MG63 (cell line): ENCODE data around the gene CADPS. TPM values are rescaled to one million over a fixed set of nuclear protein-coding genes. Genes with fewer than 3 reads are reported as not detected.

Experiments used
- DNase-seq: peaks from one replicate; pipeline ENCODE4 v3.0.0-alpha.2; 2020
- H3K27me3 ChIP-seq: fragments of 250-450 bp; sonication (Bioruptor Pico); 2 replicates; pipeline ENCODE4 v1.5.1; 2020; ENCODE audit warnings: mild to moderate bottlenecking, moderate library complexity
- H3K36me3 ChIP-seq: fragments of 250-450 bp; sonication (Bioruptor Pico); 2 replicates; pipeline ENCODE4 v1.5.1; 2020; ENCODE audit warnings: mild to moderate bottlenecking, moderate library complexity
- H3K4me3 ChIP-seq: fragments of 250-450 bp; sonication (Bioruptor Pico); 2 replicates; pipeline ENCODE4 v1.5.1; 2020; ENCODE audit warnings: mild to moderate bottlenecking, moderate library complexity
- H3K9me3 ChIP-seq: fragments of 250-450 bp; sonication (Bioruptor Pico); 2 replicates; pipeline ENCODE4 v1.5.1; 2020; ENCODE audit warnings: mild to moderate bottlenecking, moderate library complexity
- total RNA-seq: library from RNA; depleted of rRNA; stranded (reverse); fragments of >200 nt; shearing (Covaris generic); gene quantifications from 2 replicates; pipeline ENCODE4 v1.2.3, GENCODE V29; 2014; ENCODE audit warnings: low replicate concordance

CADPS gene
- total RNA-seq, 1 experiment from 2014 or later = 0.07 TPM

- Histone ChIP-seq H3K27me3 (no peaks in the 10 kb centered on the region), H3K9me3 (no peaks in the 10 kb centered on the region)
Observed at GRCh38 chr3:62699728-62700127, 175.5 kb downstream of the CADPS start.

GRCh38 chr3:62696011-62696410, 179.2 kb downstream of the CADPS start:
- Histone ChIP-seq H3K9me3 (no peaks in the 10 kb centered on the region), H3K4me3 (no peak overlapping the region), H3K27me3 (no peaks in the 10 kb centered on the region), H3K36me3 (no peaks in the 10 kb centered on the region)
- DNase-seq = no peak

More at GRCh38 chr3:62699728-62700127, 175.5 kb downstream of the CADPS start:
- no peak for DNase-seq
- Histone ChIP-seq H3K36me3 (no peaks in the 10 kb centered on the region), H3K4me3 (no peak overlapping the region)

GRCh38 chr3:62688812-62689211, 186.4 kb downstream of the CADPS start:
- Histone ChIP-seq H3K27me3 (no peaks in the 10 kb centered on the region), H3K36me3 (no peaks in the 10 kb centered on the region)

GRCh38 chr3:62688050-62688449, 187.2 kb downstream of the CADPS start:
- H3K27me3 ChIP-seq = no peaks in the 10 kb centered on the region
- H3K36me3 ChIP-seq = no peaks in the 10 kb centered on the region
- H3K4me3 ChIP-seq = no peak overlapping the region
- H3K9me3 ChIP-seq = no peaks in the 10 kb centered on the region
- DNase-seq = no peak

More at GRCh38 chr3:62688812-62689211, 186.4 kb downstream of the CADPS start:
- no peak for DNase-seq
- Histone ChIP-seq H3K9me3 (no peaks in the 10 kb centered on the region), H3K4me3 (no peak overlapping the region)

- H3K27me3 ChIP-seq = no peaks in the 10 kb centered on the region
- no peak overlapping the region for H3K4me3 ChIP-seq
- no peaks in the 10 kb centered on the region for H3K9me3 ChIP-seq
- DNase-seq = no peak
- H3K36me3 ChIP-seq = no peaks in the 10 kb centered on the region
Observed at GRCh38 chr3:62686503-62687294, 188.5 kb downstream of the CADPS start.

- Histone ChIP-seq H3K4me3 (no peak overlapping the region), H3K27me3 (no peaks in the 10 kb centered on the region), H3K9me3 (no peaks in the 10 kb centered on the region), H3K36me3 (no peaks in the 10 kb centered on the region)
- DNase-seq = no peak
Observed at GRCh38 chr3:62682826-62683225, 192.4 kb downstream of the CADPS start.

- DNase-seq = no peak
- no peaks in the 10 kb centered on the region for H3K36me3 ChIP-seq
- no peaks in the 10 kb centered on the region for H3K27me3 ChIP-seq
- H3K9me3 ChIP-seq = no peaks in the 10 kb centered on the region
- no peak overlapping the region for H3K4me3 ChIP-seq
Observed at GRCh38 chr3:62679988-62680387, 195.2 kb downstream of the CADPS start.

- H3K4me3 ChIP-seq = no peak overlapping the region
- DNase-seq = no peak
- H3K27me3 ChIP-seq = no peaks in the 10 kb centered on the region
- no peaks in the 10 kb centered on the region for H3K36me3 ChIP-seq
- H3K9me3 ChIP-seq = no peaks in the 10 kb centered on the region
Observed at GRCh38 chr3:62678841-62679240, 196.4 kb downstream of the CADPS start.

- Histone ChIP-seq H3K36me3 (no peaks in the 10 kb centered on the region), H3K4me3 (no peak overlapping the region), H3K27me3 (no peaks in the 10 kb centered on the region), H3K9me3 (no peaks in the 10 kb centered on the region)
- DNase-seq = no peak
Observed at GRCh38 chr3:62677926-62678325, 197.3 kb downstream of the CADPS start.

- Histone ChIP-seq H3K36me3 (no peaks in the 10 kb centered on the region), H3K9me3 (no peaks in the 10 kb centered on the region), H3K27me3 (no peaks in the 10 kb centered on the region), H3K4me3 (no peak overlapping the region)
- no peak for DNase-seq
Observed at GRCh38 chr3:62676689-62677271, 198.4 kb downstream of the CADPS start.

- H3K36me3 ChIP-seq = no peaks in the 10 kb centered on the region
- no peaks in the 10 kb centered on the region for H3K27me3 ChIP-seq
- DNase-seq = no peak
- H3K4me3 ChIP-seq = no peak overlapping the region
- H3K9me3 ChIP-seq = no peaks in the 10 kb centered on the region
Observed at GRCh38 chr3:62675492-62675891, 199.7 kb downstream of the CADPS start.

- Histone ChIP-seq H3K36me3 (no peaks in the 10 kb centered on the region), H3K4me3 (no peak overlapping the region), H3K27me3 (no peaks in the 10 kb centered on the region), H3K9me3 (no peaks in the 10 kb centered on the region)
- no peak for DNase-seq
Observed at GRCh38 chr3:62672988-62673313, 202.3 kb downstream of the CADPS start.

GRCh38 chr3:62672270-62672987, 202.8 kb downstream of the CADPS start:
- Histone ChIP-seq H3K27me3 (no peaks in the 10 kb centered on the region), H3K9me3 (no peaks in the 10 kb centered on the region), H3K4me3 (no peak overlapping the region), H3K36me3 (no peaks in the 10 kb centered on the region)
- no peak for DNase-seq

- no peak for DNase-seq
- H3K27me3 ChIP-seq = no peaks in the 10 kb centered on the region
- H3K4me3 ChIP-seq = no peak overlapping the region
- H3K9me3 ChIP-seq = no peaks in the 10 kb centered on the region
- H3K36me3 ChIP-seq = no peaks in the 10 kb centered on the region
Observed at GRCh38 chr3:62670351-62670750, 204.9 kb downstream of the CADPS start.

GRCh38 chr3:62669161-62669560, 206.1 kb downstream of the CADPS start:
- H3K9me3 ChIP-seq = no peaks in the 10 kb centered on the region
- no peaks in the 10 kb centered on the region for H3K36me3 ChIP-seq
- no peak overlapping the region for H3K4me3 ChIP-seq
- no peak for DNase-seq
- no peaks in the 10 kb centered on the region for H3K27me3 ChIP-seq

GRCh38 chr3:62667714-62668113, 207.5 kb downstream of the CADPS start:
- Histone ChIP-seq H3K27me3 (no peaks in the 10 kb centered on the region), H3K36me3 (no peaks in the 10 kb centered on the region), H3K4me3 (no peak overlapping the region), H3K9me3 (no peaks in the 10 kb centered on the region)
- no peak for DNase-seq

- no peak overlapping the region for H3K4me3 ChIP-seq
Observed at GRCh38 chr3:62665627-62666437, 209.4 kb downstream of the CADPS start.

More at GRCh38 chr3:62665627-62666437, 209.4 kb downstream of the CADPS start:
- peak; percentile 30 for DNase-seq
- H3K9me3 ChIP-seq = no peaks in the 10 kb centered on the region
- H3K27me3 ChIP-seq = no peaks in the 10 kb centered on the region
- H3K36me3 ChIP-seq = no peaks in the 10 kb centered on the region
